Stimulated activated CD4-positive, alpha-beta T cell treated with anti-CD3 and anti-CD28 coated beads, TNF-alpha, amount 100 ng/mL, for 48 hours (primary cell): Measurements from ENCODE around the gene CTDSP2.
"Not testable (repeated sequence)": the region's sequence is repeated elsewhere in the genome, so short reads cannot be mapped to it uniquely, and the experiment has no call there.

Source experiments
- DNase-seq, 3 donors: peaks; one replicate each; pipeline ENCODE4 v3.0.0-alpha.2; 2020; ENCODE audit warnings: low read depth in 3 of 3

CTDSP2 gene, protein sequence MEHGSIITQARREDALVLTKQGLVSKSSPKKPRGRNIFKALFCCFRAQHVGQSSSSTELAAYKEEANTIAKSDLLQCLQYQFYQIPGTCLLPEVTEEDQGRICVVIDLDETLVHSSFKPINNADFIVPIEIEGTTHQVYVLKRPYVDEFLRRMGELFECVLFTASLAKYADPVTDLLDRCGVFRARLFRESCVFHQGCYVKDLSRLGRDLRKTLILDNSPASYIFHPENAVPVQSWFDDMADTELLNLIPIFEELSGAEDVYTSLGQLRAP

DNA sequence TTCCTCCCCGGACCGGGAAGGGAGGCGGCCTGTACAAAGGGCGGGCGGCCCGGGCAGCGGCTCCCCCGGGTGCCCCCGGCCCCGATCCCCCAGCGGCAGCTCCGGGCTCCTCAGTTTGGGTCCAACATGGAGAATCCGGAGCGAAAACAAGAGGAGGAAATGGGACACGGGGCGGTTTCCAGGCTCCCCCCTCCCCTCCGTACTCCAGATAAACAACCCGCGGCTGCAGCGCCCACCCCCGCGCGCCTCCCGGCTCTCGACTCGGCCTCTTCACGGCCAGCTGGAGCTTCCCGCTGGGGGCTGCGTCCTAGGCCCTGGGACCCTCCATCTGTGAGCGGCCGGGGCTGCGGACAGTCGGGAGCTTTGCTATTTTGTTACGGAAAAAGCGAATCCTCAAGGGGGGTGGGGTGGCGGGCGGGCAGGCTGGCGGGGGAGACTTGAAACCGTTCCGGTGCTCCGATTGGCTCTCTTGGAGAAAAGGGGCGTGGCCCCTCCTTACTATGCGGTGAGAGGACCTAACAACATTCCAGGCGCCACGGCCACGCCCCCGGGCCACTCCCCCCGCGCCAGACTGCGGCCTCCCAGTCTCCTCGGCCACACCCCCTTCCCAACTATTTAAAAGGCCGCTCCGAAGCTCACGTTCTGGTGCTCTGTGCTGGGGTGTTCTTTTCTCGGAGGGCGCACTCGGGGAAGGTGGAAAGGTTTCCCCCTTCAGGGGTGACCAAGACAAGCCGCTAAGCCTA is at the start of gene CTDSP2:
Gene CTDSP2, minus strand, starts transcription at position 153 of the 743 bp plus-strand sequence. CDS start 294 bp downstream, outside the sequence.
- DNase-seq, result peak; percentile 86 to 91 (median 89)

DNA sequence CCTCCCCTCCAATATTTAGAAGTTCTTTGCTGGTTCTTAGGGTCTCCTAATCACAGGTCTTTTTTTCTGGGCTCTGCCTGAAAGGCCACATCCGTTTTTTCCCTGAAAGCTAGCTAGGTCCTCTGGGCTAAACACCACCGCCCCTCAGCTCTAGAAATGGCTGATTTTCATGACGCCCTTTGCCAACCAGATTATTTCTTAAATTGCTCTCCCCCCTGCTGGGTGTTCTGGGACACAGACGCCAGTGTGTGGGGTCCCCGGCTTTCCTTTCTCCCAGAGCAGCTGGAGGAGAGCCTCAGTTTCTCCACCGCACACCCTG is 49.5 kb upstream of the CTDSP2 start:
- DNase-seq, result no peak

DNA sequence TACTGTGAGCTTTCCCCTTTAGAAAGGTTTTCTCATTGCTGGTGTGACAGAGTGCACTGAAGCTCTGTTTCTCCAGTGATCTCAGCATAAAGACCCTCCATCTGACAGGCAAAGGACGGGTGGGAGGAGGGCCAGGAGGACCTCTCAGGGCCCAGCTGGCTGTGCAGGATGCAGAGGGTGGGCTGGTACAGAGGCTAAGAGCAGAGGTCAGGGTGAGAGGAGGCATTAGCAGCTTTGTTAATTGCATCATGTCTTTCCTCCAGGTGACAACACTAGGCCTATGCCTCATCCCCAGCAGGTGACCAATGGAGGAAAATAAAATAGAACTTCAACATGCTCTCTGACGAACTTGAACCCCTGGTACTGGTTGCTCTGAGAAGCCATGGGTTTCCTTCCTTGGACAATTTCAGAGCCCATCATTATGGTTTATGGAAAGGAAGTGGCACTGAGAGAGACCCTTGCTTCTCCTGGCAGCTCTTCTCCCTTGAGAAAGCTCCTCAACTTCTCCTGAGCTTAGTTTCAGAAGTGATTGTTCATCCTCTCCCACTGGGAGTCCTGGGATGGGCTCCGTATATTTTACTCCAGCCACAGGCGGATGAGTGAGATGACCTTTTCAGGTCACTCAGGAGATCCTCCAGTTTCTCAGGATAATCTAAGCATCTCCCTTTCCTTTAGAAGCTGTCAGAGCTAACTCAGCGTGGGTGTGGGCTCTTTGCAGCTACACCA is 49.0 kb upstream of the CTDSP2 start:
- no peak for DNase-seq

GRCh38 chr12:57894399-57895292 is 48.1 kb upstream of the CTDSP2 start:
- no peak for DNase-seq

DNA sequence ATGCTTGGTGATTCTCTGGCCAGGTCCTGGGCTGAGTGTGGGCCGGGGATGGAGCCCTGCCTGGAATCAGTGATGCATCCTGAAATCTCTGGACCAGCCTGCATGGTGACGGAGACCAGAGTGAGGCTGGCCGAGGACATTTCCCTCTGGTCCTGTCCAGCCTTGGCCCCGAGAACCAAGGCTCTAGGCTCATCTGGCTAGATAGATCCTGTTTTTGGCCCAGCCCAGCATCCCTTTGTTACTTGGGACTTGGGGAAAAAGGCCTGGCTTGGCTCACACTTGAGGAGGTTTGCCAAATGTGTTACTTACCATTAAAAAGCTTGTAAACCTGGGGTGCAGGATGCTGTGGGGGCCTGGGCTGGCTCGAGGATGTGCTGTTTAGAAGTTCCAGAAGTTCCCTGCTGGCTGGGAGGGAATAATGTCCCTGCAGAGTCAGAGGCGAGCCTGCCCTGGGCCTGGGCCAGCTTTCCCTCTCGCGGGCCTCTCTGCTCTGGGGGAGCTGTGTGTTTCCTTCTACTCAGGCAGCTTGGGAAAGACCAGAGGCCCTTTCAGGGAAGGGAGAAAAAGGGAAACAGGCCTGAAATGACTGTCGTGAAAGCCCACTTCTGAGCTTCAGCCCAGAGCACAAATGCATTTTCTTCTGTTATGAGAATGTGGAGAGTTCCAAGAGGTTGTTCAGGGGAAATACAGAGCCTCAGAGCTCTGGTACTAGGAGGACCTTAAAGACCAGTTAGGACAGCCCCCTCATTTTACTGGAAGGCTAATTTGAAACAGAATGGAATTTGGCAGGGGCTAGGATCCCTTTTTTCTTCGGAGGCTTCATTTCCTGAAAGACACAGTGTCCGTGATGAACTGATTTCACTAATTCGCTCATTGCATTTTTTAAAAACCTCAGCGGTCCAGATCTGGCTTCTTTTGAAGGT is 47.2 kb upstream of the CTDSP2 start:
- no peak for DNase-seq

DNA sequence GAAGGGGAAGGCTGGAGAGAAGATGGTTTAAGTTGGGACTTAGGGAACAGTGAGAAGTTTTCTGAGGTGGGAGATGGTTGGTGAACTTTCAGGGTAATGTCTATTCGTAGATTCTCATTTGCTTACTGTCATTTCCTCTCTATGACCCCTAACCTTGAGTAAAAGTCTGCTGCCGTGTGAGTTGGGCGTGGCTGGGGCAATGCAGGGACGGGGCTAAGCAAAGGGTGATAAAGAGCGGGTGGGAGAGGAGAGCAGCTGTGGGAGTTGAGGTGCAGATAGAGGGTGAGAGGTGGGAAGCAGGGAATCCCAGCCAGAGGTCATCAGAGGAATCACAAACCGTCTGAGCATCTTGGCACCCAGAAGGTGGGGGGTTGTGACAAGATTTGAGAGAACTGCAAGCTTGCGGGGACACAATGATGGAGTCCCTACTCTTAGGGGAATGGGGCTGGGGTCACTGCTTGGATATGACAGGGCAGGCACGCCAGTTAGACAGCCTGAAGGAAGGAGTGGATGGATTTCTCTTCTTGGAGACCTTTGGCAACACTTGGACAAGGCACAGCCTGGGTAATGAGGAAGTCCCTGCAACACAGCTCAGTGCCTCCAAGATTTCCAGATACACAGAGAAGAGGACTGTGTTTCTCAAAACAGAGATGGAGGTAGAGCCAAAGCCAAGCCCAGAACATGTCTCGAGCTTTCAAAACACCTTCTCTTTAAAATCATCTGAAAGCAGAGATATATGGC is 45.9 kb upstream of the CTDSP2 start:
- no peak for DNase-seq

DNA sequence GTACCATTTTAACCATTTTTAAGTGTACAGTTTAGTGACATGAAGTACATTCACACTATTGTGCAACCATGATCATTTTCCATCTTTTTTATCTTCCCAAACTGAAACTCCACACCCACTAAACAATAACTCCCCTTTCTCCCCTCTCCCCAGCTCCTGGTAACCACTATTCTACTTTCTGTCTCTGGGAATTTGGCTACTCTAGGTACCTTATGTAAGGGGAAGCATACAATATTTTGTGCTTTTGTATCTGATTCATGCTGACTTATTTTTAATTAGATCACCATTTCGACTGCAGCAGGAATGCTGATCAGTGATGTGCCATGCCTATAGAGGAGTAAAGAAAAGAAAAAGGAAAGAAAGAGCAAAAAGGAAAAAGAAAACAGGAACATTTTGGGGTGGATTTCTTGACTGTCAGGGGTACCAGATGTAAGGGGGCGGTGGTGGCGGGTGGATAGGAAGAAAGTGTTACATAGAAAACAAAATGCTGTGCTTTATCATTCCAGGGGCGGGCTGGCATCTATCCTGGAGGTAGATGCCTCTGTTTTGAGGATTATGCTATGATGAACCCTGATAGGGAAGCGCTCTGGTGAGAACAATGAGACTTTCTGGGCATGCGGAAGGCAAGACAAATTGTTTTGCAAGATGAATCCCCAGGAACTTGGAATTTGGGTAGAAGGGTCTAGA is 45.2 kb upstream of the CTDSP2 start:
- no peak for DNase-seq

DNA sequence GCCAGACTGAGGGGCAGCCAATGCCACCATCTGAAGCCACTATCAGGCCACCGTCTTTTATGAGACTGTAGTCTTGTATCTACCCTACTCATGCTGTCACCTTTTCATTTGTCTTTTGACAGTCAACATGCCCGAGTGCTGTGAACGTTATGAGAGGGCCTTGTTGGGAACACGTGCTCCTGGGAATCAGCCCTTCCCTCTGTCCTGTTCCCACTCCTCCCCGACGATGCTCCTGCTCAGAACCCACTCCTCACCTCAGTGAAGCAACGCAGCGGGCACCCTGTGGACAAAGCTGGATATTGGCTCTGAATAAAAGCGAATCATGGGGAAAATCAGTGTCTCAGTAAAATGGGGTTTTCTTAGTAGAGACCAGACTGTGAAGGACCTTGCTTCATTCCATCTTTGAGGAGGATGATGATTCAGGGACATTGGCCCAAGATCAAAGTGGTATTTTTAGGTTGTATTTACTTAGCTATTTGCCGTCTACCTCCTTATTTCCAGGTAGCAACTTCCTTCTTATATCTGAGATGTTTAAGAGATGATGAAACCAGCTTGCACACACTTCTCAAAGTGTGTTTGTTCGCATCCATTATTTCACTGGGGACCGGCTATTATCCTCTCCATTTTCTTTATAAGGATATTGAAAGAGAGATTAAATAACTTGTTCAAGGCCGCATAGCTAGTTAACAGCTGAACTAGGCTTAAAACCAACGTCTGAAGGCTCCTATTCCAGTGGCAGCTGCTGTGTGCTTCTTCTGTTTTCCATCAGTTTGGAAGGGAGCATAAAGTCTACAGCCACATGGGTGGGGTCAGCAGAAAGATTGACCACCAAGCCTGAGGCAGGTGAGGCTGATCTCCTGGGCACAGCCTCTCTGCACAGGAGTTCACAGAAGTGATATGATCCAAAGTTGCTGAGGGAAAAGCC is 43.9 kb upstream of the CTDSP2 start:
- DNase-seq, result no peak

DNA sequence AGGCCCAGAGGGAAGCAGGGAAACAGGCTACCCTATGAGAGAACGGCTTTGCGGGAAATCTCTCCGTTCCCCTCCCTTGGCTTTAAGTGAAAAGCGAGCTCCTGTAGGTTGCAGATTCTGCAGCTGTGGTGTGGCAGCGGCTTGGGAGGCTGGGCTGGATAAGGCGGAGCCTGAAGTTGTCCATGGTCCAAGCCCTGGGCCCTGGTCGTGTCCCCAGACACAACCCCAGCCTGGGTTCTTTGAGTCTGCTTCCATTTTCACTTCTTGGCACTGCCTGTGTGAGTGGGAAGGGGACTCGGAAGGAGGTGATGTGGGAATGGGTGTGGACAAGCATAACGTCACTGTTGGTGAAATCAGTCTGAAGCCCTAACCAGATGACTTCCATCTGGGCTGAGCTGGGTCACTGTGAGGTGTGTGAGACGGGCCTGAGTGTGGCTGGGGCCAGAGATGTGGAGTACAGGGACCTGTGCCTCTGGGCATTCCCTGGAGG is 43.0 kb upstream of the CTDSP2 start:
- DNase-seq, result no peak

- DNase-seq, result peak in 1 of 3 donors; percentile 11
Measured at GRCh38 chr12:57888409-57889157, 42.1 kb upstream of the CTDSP2 start.

- no peak for DNase-seq
Measured at GRCh38 chr12:57887631-57888408, 41.3 kb upstream of the CTDSP2 start.

DNA sequence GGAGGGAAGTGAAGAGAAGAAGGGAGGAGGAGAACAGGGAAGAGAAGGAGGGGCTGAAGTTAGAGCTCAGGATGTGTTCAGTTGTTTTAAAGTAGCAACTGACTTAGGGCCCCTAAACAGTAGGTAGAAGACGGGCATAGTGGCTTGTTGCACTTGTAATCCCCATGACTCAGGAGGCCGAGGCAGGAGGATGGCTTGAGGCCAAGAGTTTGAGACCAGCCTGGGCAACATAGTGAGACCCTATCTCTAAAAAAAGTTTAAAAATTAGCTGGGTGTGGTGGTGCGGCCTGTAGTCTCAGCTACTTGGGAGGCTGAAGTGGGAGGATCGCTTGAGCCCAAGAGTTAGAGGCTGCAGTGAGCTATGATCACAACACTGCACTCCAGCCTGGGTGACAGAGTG is 40.4 kb upstream of the CTDSP2 start:
- not testable (repeated sequence) for DNase-seq

- no peak for DNase-seq
Measured at GRCh38 chr12:57886542-57886941, 40.0 kb upstream of the CTDSP2 start.

- no peak for DNase-seq
Measured at GRCh38 chr12:57885207-57885606, 38.7 kb upstream of the CTDSP2 start.

GRCh38 chr12:57883700-57884099 is 37.2 kb upstream of the CTDSP2 start:
- DNase-seq, result no peak

GRCh38 chr12:57883057-57883456 is 36.5 kb upstream of the CTDSP2 start:
- no peak for DNase-seq

DNA sequence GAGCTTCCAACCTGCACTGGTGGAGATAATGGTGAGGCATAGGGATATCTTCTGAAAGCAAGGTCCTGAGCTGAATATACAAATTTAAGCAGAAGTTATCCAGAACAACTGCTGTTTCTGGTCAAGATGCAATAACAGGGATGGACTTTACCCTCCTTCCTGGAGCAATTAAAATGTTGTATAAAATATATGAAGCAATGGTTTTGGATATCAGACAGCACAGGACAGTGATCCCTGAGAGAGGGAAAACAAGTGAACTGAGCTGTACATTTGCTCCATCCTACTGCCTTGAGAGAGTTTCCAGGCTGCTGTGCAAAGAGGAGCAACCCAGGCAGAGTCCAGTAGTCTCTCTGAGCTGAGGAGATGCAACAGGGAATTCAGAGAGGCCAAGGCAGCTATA is 36.0 kb upstream of the CTDSP2 start:
- no peak for DNase-seq
